IPS-18a (cell line): ENCODE data around the gene RNU6-1.

Experiments
- H3K27ac ChIP-seq: one replicate; pipeline ENCODE4 v1.5.1; 2013; ENCODE audit warnings: low read length
- H3K27me3 ChIP-seq: one replicate; pipeline ENCODE4 v1.6.1; 2013; ENCODE audit warnings: mild to moderate bottlenecking, low read length; ENCODE audit not compliant: control insufficient read depth, insufficient read depth
- H3K36me3 ChIP-seq: one replicate; pipeline ENCODE4 v1.6.1; 2013; ENCODE audit warnings: low read depth, low read length; ENCODE audit not compliant: control insufficient read depth
- H3K4me1 ChIP-seq: one replicate; pipeline ENCODE4 v1.6.1; 2013; ENCODE audit warnings: low read depth, low read length; ENCODE audit not compliant: control insufficient read depth
- H3K4me3 ChIP-seq: one replicate; pipeline ENCODE4 v1.5.1; 2013; ENCODE audit warnings: low read length
- H3K9ac ChIP-seq: one replicate; pipeline ENCODE4 v1.6.1; 2013; ENCODE audit warnings: mild to moderate bottlenecking, low read length, moderate library complexity
- H3K9me3 ChIP-seq: one replicate; pipeline ENCODE4 v1.6.1; 2013; ENCODE audit warnings: low read depth, low read length; ENCODE audit not compliant: control insufficient read depth

Gene RNU6-1

DNA sequence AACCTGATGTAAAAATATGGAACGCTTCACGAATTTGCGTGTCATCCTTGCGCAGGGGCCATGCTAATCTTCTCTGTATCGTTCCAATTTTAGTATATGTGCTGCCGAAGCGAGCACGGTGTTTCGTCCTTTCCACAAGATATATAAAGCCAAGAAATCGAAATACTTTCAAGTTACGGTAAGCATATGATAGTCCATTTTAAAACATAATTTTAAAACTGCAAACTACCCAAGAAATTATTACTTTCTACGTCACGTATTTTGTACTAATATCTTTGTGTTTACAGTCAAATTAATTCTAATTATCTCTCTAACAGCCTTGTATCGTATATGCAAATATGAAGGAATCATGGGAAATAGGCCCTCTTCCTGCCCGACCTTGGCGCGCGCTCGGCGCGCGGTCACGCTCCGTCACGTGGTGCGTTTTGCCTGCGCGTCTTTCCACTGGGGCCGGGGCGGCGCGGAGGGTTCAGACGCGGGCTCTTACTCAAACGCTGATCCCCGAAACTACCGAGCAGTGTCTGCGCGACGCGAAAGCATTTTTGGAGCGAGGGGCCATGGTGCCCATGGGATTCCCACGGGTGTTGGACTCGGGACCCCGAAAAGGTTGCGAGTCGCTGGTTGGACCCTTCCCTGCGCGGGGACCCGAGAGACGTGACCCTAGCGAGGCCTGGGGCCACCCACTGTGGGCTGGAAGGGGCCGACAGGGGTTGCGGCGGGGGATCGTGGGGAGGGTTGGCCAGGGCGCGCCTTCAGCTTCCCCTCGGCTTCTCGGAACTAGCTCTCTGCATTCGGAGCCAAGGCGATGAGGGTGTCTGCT lies at the start of gene RNU6-1:
TSS of gene RNU6-1 (minus strand) at position 117 of the 820 bp plus-strand sequence.
- Histone ChIP-seq H3K4me3 (peak within 1 kb of the TSS; percentile 91), H3K36me3 (no peaks in the 10 kb centered on the region), H3K27me3 (peaks cover 61% of the 10 kb centered on the region), H3K9me3 (no peaks in the 10 kb centered on the region), H3K9ac (peak within 1 kb of the TSS; percentile 81), H3K4me1 (peaks cover 33% of the 10 kb centered on the region), H3K27ac (peak within 1 kb of the TSS; percentile 66)

- Histone ChIP-seq H3K9me3 (no peaks in the 10 kb centered on the region), H3K27me3 (peaks cover 17% of the 10 kb centered on the region), H3K4me1 (peaks cover 16% of the 10 kb centered on the region), H3K36me3 (no peaks in the 10 kb centered on the region), H3K4me3 (no peak overlapping the region), H3K27ac (no peak overlapping the region), H3K9ac (no peak overlapping the region)
Observed at GRCh38 chr15:67887776-67888175, 47.9 kb upstream of the RNU6-1 start.

- peaks cover 17% of the 10 kb centered on the region for H3K27me3 ChIP-seq
- H3K36me3 ChIP-seq, result no peaks in the 10 kb centered on the region
- no peaks in the 10 kb centered on the region for H3K9me3 ChIP-seq
- H3K27ac ChIP-seq, result no peak overlapping the region
- no peak overlapping the region for H3K4me3 ChIP-seq
- H3K9ac ChIP-seq, result no peak overlapping the region
- peaks cover 16% of the 10 kb centered on the region for H3K4me1 ChIP-seq
Observed at GRCh38 chr15:67885861-67886260, 46.0 kb upstream of the RNU6-1 start.

GRCh38 chr15:67885175-67885523 lies 45.3 kb upstream of the RNU6-1 start:
- no peak overlapping the region for H3K27ac ChIP-seq

GRCh38 chr15:67884514-67885174 lies 44.8 kb upstream of the RNU6-1 start:
- H3K27me3 ChIP-seq, result peaks cover 17% of the 10 kb centered on the region
- H3K4me3 ChIP-seq, result peak overlapping the region; percentile 52
- H3K9ac ChIP-seq, result peak overlapping the region; percentile 57
- no peak overlapping the region for H3K27ac ChIP-seq
- no peaks in the 10 kb centered on the region for H3K36me3 ChIP-seq
- H3K9me3 ChIP-seq, result no peaks in the 10 kb centered on the region
- peaks cover 16% of the 10 kb centered on the region for H3K4me1 ChIP-seq

More at GRCh38 chr15:67885175-67885523, 45.3 kb upstream of the RNU6-1 start:
- Histone ChIP-seq H3K9me3 (no peaks in the 10 kb centered on the region), H3K4me1 (peaks cover 16% of the 10 kb centered on the region), H3K4me3 (peak overlapping the region; percentile 52), H3K27me3 (peaks cover 17% of the 10 kb centered on the region), H3K9ac (peak overlapping the region; percentile 57), H3K36me3 (no peaks in the 10 kb centered on the region)

- Histone ChIP-seq H3K27me3 (peaks cover 17% of the 10 kb centered on the region), H3K4me3 (peak overlapping the region; percentile 52), H3K36me3 (no peaks in the 10 kb centered on the region), H3K27ac (no peak overlapping the region), H3K9me3 (no peaks in the 10 kb centered on the region), H3K9ac (peak overlapping the region; percentile 57), H3K4me1 (peaks cover 16% of the 10 kb centered on the region)
Observed at GRCh38 chr15:67884009-67884408, 44.2 kb upstream of the RNU6-1 start.

- Histone ChIP-seq H3K9me3 (no peaks in the 10 kb centered on the region), H3K9ac (no peak overlapping the region), H3K4me1 (peaks cover 16% of the 10 kb centered on the region), H3K4me3 (no peak overlapping the region), H3K27ac (no peak overlapping the region), H3K36me3 (no peaks in the 10 kb centered on the region), H3K27me3 (peaks cover 17% of the 10 kb centered on the region)
Observed at GRCh38 chr15:67883234-67883773, 43.5 kb upstream of the RNU6-1 start.

DNA sequence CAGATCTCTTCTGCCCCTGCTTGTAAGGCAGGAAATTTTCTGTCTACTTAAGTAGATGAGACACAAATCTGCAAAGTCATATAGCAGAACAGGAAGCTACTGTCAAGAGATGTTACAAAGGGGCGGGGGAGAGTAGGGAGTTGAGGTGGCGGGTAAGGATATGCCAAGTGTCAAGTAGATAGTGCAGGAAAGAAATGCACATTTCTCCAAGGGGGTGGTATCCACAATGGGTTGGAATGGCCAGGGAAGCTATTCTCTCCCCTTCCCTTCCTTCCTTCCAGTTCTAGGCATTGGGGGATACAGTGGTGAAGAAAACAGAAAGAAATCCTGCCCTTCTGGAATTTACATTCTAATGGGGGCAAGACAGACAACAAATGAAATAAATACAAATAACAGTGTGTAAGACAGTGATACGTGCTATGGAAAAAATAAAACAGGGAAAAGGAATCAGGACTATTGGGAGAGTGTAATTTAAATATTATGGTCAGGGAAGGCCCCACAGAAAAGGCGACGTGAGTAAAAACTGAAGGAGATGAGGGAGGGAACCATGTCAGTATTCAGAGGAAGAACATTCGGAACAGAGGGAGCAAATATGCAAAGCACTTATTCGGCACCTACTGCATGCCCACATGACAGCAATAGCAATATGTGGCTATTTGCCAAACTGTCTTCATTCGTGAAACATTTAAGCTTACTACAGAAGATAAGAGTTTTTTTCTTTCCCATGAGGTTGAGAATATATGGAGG lies 42.8 kb upstream of the RNU6-1 start:
- H3K36me3 ChIP-seq, result no peaks in the 10 kb centered on the region
- peaks cover 17% of the 10 kb centered on the region for H3K27me3 ChIP-seq
- no peak overlapping the region for H3K4me3 ChIP-seq
- H3K9ac ChIP-seq, result no peak overlapping the region
- peaks cover 16% of the 10 kb centered on the region for H3K4me1 ChIP-seq
- H3K9me3 ChIP-seq, result no peaks in the 10 kb centered on the region
- H3K27ac ChIP-seq, result no peak overlapping the region

GRCh38 chr15:67880651-67881182 lies 40.9 kb upstream of the RNU6-1 start:
- H3K27ac ChIP-seq, result no peak overlapping the region
- H3K9me3 ChIP-seq, result no peaks in the 10 kb centered on the region
- H3K4me1 ChIP-seq, result peaks cover 16% of the 10 kb centered on the region
- no peak overlapping the region for H3K4me3 ChIP-seq
- no peaks in the 10 kb centered on the region for H3K36me3 ChIP-seq
- no peak overlapping the region for H3K9ac ChIP-seq
- H3K27me3 ChIP-seq, result peaks cover 14% of the 10 kb centered on the region

- H3K27ac ChIP-seq, result no peak overlapping the region
Observed at GRCh38 chr15:67879440-67880129, 39.7 kb upstream of the RNU6-1 start.

More at GRCh38 chr15:67879440-67880129, 39.7 kb upstream of the RNU6-1 start:
- Histone ChIP-seq H3K36me3 (no peaks in the 10 kb centered on the region), H3K9ac (no peak overlapping the region), H3K4me3 (no peak overlapping the region), H3K27me3 (peaks cover 4% of the 10 kb centered on the region), H3K9me3 (no peaks in the 10 kb centered on the region), H3K4me1 (peaks cover 12% of the 10 kb centered on the region)
